ENCODE measurements around the gene TEAD1. TPM values are rescaled to one million over a fixed set of nuclear protein-coding genes. Genes with fewer than 3 reads are reported as not detected.

The TEAD1 gene
- total and polyA plus RNA-seq, 9 of the 15 experiments (the other 6 are each of a cell fraction or from before 2014, with no cell fraction given) = 1.7 to 17.7 (median 10.8) TPM

DNA sequence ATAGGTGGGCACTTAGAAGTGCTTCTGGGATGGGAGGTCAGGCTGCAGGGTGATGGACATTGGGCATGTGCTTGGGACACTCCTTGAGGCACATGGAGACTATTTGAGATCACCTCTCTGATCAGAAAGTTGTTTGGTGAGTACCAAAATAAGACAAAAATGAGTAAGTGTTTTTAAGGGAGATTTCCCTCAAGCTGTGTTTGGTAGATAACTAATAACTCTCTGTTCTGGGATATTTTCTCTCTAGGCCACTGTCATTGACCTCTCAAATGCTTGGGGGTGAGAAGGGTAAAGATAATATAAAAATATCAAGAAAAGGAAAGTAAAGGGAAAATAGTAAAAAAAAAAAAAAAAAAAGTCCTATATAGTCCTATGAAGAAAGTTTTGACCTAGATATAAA is 117.8 kb downstream of the TEAD1 start (continued):
- TF ChIP-seq CHD7 (IDR thresholded peaks at IDR 0.05; ENCODE audit: low read depth, low read length) = no peak
- no peak for TF ChIP-seq ZNF444 (CRISPR knock-in tag; IDR thresholded peaks at IDR 0.05)
- TF ChIP-seq CHAMP1 (IDR thresholded peaks at IDR 0.05) = no peak
- no peak for TF ChIP-seq RB1 (IDR thresholded peaks at IDR 0.05; ENCODE audit: low read depth)
- TF ChIP-seq TCF3 (CRISPR knock-in tag; IDR thresholded peaks at IDR 0.05) = peak; percentile 64
- peak; percentile 71 for TF ChIP-seq CBFA2T3 (IDR thresholded peaks at IDR 0.05)
